CD4-positive, alpha-beta T cell (primary cell): Measurements from ENCODE around the gene MEGF11. TPM values are rescaled to one million over a fixed set of nuclear protein-coding genes. Genes with fewer than 3 reads are reported as not detected.

Experiments used
- ATAC-seq: fragments of 200-7000 bp; cut with Tn5 transposase; one replicate; pipeline ENCODE4 v1.10.0; 2022; ENCODE audit warnings: mild to moderate bottlenecking; ENCODE audit not compliant: poor library complexity
- CTCF ChIA-PET: fragments of 350-600 bp; sonication (Branson Sonifier 250); formaldehyde crosslinking; loops from one replicate; lab custom pipeline; 2021; ENCODE audit warnings: antibody characterized with exemption, inconsistent platforms; lab: Charles Lee
- POLR2A ChIA-PET: fragments of 350-600 bp; sonication (Branson Sonifier 250); formaldehyde crosslinking; loops from one replicate; lab custom pipeline; 2021; ENCODE audit warnings: antibody characterized with exemption, inconsistent platforms; lab: Charles Lee
- DNase-seq, 14 experiments: peaks; one replicate each; pipeline ENCODE4 v3.0.0-alpha.2; 2013 to 2020; ENCODE audit warnings: mixed read lengths in 2 of 14
- H3K27ac ChIP-seq, 2 donors: one replicate each; pipeline versions ENCODE4 v1.5.1 to v1.7.0; 2013; ENCODE audit warnings: low read length in 2 of 2, low read depth in 1 of 2, mild to moderate bottlenecking in 1 of 2
- H3K27me3 ChIP-seq, 2 experiments: 1 replicate in 1 of 2; 2 replicates in 1 of 2; pipeline versions ENCODE4 v1.6.1 to v1.7.0; 2013; ENCODE audit warnings: low read length in 2 of 2, control low read depth in 1 of 2, mild to moderate bottlenecking in 1 of 2, moderate library complexity in 1 of 2; ENCODE audit not compliant: insufficient read depth in 2 of 2, control insufficient read depth in 1 of 2
- H3K36me3 ChIP-seq: one replicate; pipeline ENCODE4 v1.6.1; 2013; ENCODE audit warnings: low read length, control low read depth; ENCODE audit not compliant: insufficient read depth
- H3K4me1 ChIP-seq: one replicate; pipeline ENCODE4 v1.6.1; 2013; ENCODE audit warnings: low read length, control low read depth; ENCODE audit not compliant: insufficient read depth
- H3K4me3 ChIP-seq: one replicate; pipeline ENCODE4 v1.5.1; 2013; ENCODE audit warnings: mild to moderate bottlenecking, low read length, moderate library complexity
- H3K9me3 ChIP-seq, 2 experiments: 1 replicate in 1 of 2; 2 replicates in 1 of 2; pipeline versions ENCODE4 v1.6.1 to v1.7.0; 2013; ENCODE audit warnings: low read length in 2 of 2, mild to moderate bottlenecking in 2 of 2, control low read depth in 1 of 2, moderate library complexity in 1 of 2; ENCODE audit not compliant: control insufficient read depth in 1 of 2, insufficient read depth in 1 of 2
- H3K27ac Mint-ChIP-seq: one replicate; pipeline ENCODE4 v1.8.0; 2020; ENCODE audit warnings: mixed read lengths
- H3K27me3 Mint-ChIP-seq: one replicate; pipeline ENCODE4 v1.8.0; 2021; ENCODE audit warnings: mixed read lengths
- H3K36me3 Mint-ChIP-seq: one replicate; pipeline ENCODE4 v1.8.0; 2021; ENCODE audit warnings: low read depth, mixed read lengths
- H3K4me1 Mint-ChIP-seq: one replicate; pipeline ENCODE4 v1.8.0; 2021; ENCODE audit warnings: low read depth, mixed read lengths
- H3K4me3 Mint-ChIP-seq: one replicate; pipeline ENCODE4 v1.8.0; 2020; ENCODE audit warnings: mild to moderate bottlenecking, mixed read lengths
- H3K9me3 Mint-ChIP-seq: one replicate; pipeline ENCODE4 v1.8.0; 2020; ENCODE audit warnings: mixed read lengths
- CTCF ChIP-seq: fragments of 200-600 bp; IDR thresholded peaks from one replicate; pipeline ENCODE4 v1.8.0; 2022; ENCODE audit warnings: antibody characterized with exemption, mild to moderate bottlenecking
- intact Hi-C, 2 experiments: fragments of 100-400 bp; cut with DNase I in 1 of 2; cut with micrococcal nuclease in 1 of 2; formaldehyde crosslinking; loops; one replicate each; pipeline versions ENCODE4 v1.15.1 to v1.9.0; 2023 to 2025; cut with DNase I, micrococcal nuclease
- total RNA-seq, 174 experiments: library from RNA in 2 of 174; stranded (reverse) in 2 of 174; gene quantifications; one replicate each; pipeline ENCODE4 v1.2.3 and lab custom pipeline; 2021 to 2026

MEGF11 gene
- total RNA-seq, 2 experiments from 2014 or later: not detected

- no peak overlapping the region for H3K4me3 Mint-ChIP-seq
- CTCF ChIA-PET: no interaction called here
- TF ChIP-seq CTCF: no peak
- no peaks in the 10 kb centered on the region for H3K27me3 Mint-ChIP-seq
- H3K4me1 Mint-ChIP-seq: peaks cover 13% of the 10 kb centered on the region
- no peak overlapping the region for H3K27ac Mint-ChIP-seq
- Histone ChIP-seq H3K27ac (no peak overlapping the region), H3K4me1 (peaks cover 3% of the 10 kb centered on the region), H3K4me3 (no peak overlapping the region), H3K27me3 (no peaks in the 10 kb centered on the region), H3K36me3 (no peaks in the 10 kb centered on the region), H3K9me3 (no peaks in the 10 kb centered on the region)
- POLR2A ChIA-PET: no interaction called here
- no peaks in the 10 kb centered on the region for H3K9me3 Mint-ChIP-seq
- H3K36me3 Mint-ChIP-seq: no peaks in the 10 kb centered on the region
- no peak for ATAC-seq
- DNase-seq: no peak
- intact Hi-C loops: no loop called here
These were observed 114.5 kb downstream of the MEGF11 start for GRCh38 chr15:66138892-66139590.

GRCh38 chr15:66138096-66138783 is 115.3 kb downstream of the MEGF11 start:
- Mint-ChIP-seq H3K36me3 (no peaks in the 10 kb centered on the region), H3K27ac (no peak overlapping the region), H3K4me3 (no peak overlapping the region), H3K9me3 (no peaks in the 10 kb centered on the region), H3K27me3 (no peaks in the 10 kb centered on the region), H3K4me1 (peaks cover 13% of the 10 kb centered on the region)
- DNase-seq: no peak
- no peaks in the 10 kb centered on the region for H3K27me3 ChIP-seq
- peaks cover 3% of the 10 kb centered on the region for H3K4me1 ChIP-seq
- H3K27ac ChIP-seq: no peak overlapping the region
- no peak for TF ChIP-seq CTCF
- ChIA-PET POLR2A (no interaction called here), CTCF (no interaction called here)
- no peaks in the 10 kb centered on the region for H3K36me3 ChIP-seq
- no peak overlapping the region for H3K4me3 ChIP-seq
- H3K9me3 ChIP-seq: no peaks in the 10 kb centered on the region
- no peak for ATAC-seq
- intact Hi-C loops: no loop called here

GRCh38 chr15:66136948-66137347 is 116.6 kb downstream of the MEGF11 start:
- no peaks in the 10 kb centered on the region for H3K9me3 Mint-ChIP-seq
- TF ChIP-seq CTCF: no peak
- intact Hi-C loops: no loop called here
- no peaks in the 10 kb centered on the region for H3K27me3 Mint-ChIP-seq
- CTCF ChIA-PET: no interaction called here
- H3K27me3 ChIP-seq: no peaks in the 10 kb centered on the region
- H3K4me3 Mint-ChIP-seq: no peak overlapping the region
- no peak for ATAC-seq
- peaks cover 3% of the 10 kb centered on the region for H3K4me1 ChIP-seq
- H3K27ac Mint-ChIP-seq: no peak overlapping the region
- no peaks in the 10 kb centered on the region for H3K36me3 ChIP-seq
- peaks cover 13% of the 10 kb centered on the region for H3K4me1 Mint-ChIP-seq
- DNase-seq: no peak
- no peaks in the 10 kb centered on the region for H3K36me3 Mint-ChIP-seq
- no peak overlapping the region for H3K4me3 ChIP-seq
- no peak overlapping the region for H3K27ac ChIP-seq
- POLR2A ChIA-PET: no interaction called here
- no peaks in the 10 kb centered on the region for H3K9me3 ChIP-seq
